K562 (cell line): ENCODE measurements around the gene GIGYF1. TPM values are rescaled to one million over a fixed set of nuclear protein-coding genes. Genes with fewer than 3 reads are reported as not detected.

Experiments used
- CHAMP1 ChIP-seq: fragments of 450-650 bp; IDR thresholded peaks from 2 replicates; pipeline ENCODE4 v1.6.1; 2016; ENCODE audit warnings: mild to moderate bottlenecking
- CHD2 ChIP-seq: IDR thresholded peaks from 2 replicates; pipeline ENCODE4 v1.6.1; 2011; ENCODE audit warnings: low read depth, low read length
- CXXC5 ChIP-seq: fragments of 250-450 bp; sonication (Bioruptor Pico); IDR thresholded peaks from 2 replicates; pipeline ENCODE4 v1.8.0; 2022; ENCODE audit warnings: inconsistent platforms, mild to moderate bottlenecking, moderate library complexity
- ETV6 ChIP-seq, 3 experiments: fragments of 150-350 bp in 1 of 3; sonication (generic) in 1 of 3; formaldehyde crosslinking in 1 of 3; IDR thresholded peaks; 2 replicates each; pipeline versions ENCODE4 v1.6.1 to v1.8.0; 2014 to 2022; ENCODE audit warnings: borderline replicate concordance in 2 of 3, low read depth in 2 of 3, antibody characterized with exemption in 1 of 3, low read length in 1 of 3, mild to moderate bottlenecking in 1 of 3, missing genetic modification reagents in 1 of 3
- KLF13 ChIP-seq: fragments of 450-650 bp; IDR thresholded peaks from 2 replicates; pipeline ENCODE4 v1.6.1; 2016; ENCODE audit warnings: missing genetic modification characterization, low read depth, mild to moderate bottlenecking, missing compliant biosample characterization, moderate library complexity, borderline replicate concordance
- L3MBTL2 ChIP-seq: fragments of 450-650 bp; IDR thresholded peaks from 2 replicates; pipeline ENCODE4 v1.6.1; 2016; ENCODE audit warnings: mild to moderate bottlenecking, moderate library complexity
- PCBP1 ChIP-seq: fragments of 200-400 bp; formaldehyde crosslinking; IDR thresholded peaks from 2 replicates; pipeline ENCODE4 v1.6.1; 2018; ENCODE audit warnings: mild to moderate bottlenecking, low read depth, low read length; ENCODE audit not compliant: poor library complexity, severe bottlenecking
- POLR3A ChIP-seq: IDR thresholded peaks from 2 replicates; pipeline ENCODE4 v1.6.1; 2011; ENCODE audit warnings: borderline replicate concordance, mild to moderate bottlenecking, moderate library complexity; ENCODE audit not compliant: insufficient read length, insufficient read depth; ENCODE audit errors: extremely low read depth
- ZNF407 ChIP-seq: fragments of 450-650 bp; IDR thresholded peaks from 2 replicates; pipeline ENCODE4 v1.6.1; 2016; ENCODE audit warnings: low read depth
- ZNF445 ChIP-seq: fragments of 250-450 bp; sonication (Bioruptor Pico); IDR thresholded peaks from 2 replicates; pipeline ENCODE4 v1.4.0; 2020; ENCODE audit warnings: low read depth, mild to moderate bottlenecking, moderate library complexity
- polyA plus RNA-seq, 8 experiments: library from polyadenylated mRNA; depleted of rRNA in 4 of 8; stranded (reverse) in 5 of 8; unstranded in 3 of 8; fragments of >200 nt; fragmentation: Nextera tagmentation in 2 of 8; fragmentation: Illumina TruSeq in 1 of 8; extraction: Ambion mirVana in 2 of 8; extraction: Trizol in 1 of 8; gene quantifications; 2 replicates each; pipeline versions ENCODE4 v1.2.1 to v1.2.3, GENCODE V29; 2011 to 2014; ENCODE audit warnings: inconsistent platforms in 1 of 8, missing spikeins in 1 of 8
- total RNA-seq, 7 experiments: library from RNA; depleted of rRNA in 6 of 7; stranded (reverse); fragments of >200 nt in 6 of 7; fragmentation: Illumina TruSeq in 2 of 7; extraction: Trizol in 2 of 7; gene quantifications; 2 replicates each; pipeline versions ENCODE4 v1.2.1 to v1.2.3, GENCODE V29; 2011 to 2021; ENCODE audit warnings: low replicate concordance in 1 of 7

GIGYF1 gene
- total and polyA plus RNA-seq, 9 of the 15 experiments (the other 6 are each of a cell fraction or from before 2014, with no cell fraction given): 0.56 to 76.2 (median 16.8) TPM

GRCh38 chr7:100641463-100641859 lies 52.6 kb downstream of the GIGYF1 start, which contains the start of gene TFR2 (continued):
- TF ChIP-seq ZNF407 (no peak), PCBP1 (no peak), ETV6 (IDR thresholded peaks at IDR 0.05; ENCODE audit: borderline replicate concordance in 1 of 2, low read depth in 2 of 2, low read length in 1 of 2) (peak in 1 of 2 experiments; percentile 60; a peak in 1 of 4 replicates), ETV6 (CRISPR knock-in tag; IDR thresholded peaks at IDR 0.05; ENCODE audit: borderline replicate concordance) (no peak), CHD2 (no peak; the same call in none of the 2 replicates), POLR3A (no peak), KLF13 (peak; percentile 57; the same call in 1 of the 2 replicates), CHAMP1 (no peak; the same call in 1 of the 2 replicates), CXXC5 (CRISPR knock-in tag) (peak; percentile 72), ZNF445 (no peak), L3MBTL2 (no peak)
